NCI-H1436 treated with DMSO at 0.1 percent for 48 hours (cell line): Measurements from ENCODE around the gene HSD17B4.
"Not testable (repeated sequence)": the region's sequence is repeated elsewhere in the genome, so short reads cannot be mapped to it uniquely, and the experiment has no call there.

Experiments used
- DNase-seq: peaks from one replicate; lab custom pipeline; 2025; lab: John Stamatoyannopoulos, UW

Gene HSD17B4, protein sequence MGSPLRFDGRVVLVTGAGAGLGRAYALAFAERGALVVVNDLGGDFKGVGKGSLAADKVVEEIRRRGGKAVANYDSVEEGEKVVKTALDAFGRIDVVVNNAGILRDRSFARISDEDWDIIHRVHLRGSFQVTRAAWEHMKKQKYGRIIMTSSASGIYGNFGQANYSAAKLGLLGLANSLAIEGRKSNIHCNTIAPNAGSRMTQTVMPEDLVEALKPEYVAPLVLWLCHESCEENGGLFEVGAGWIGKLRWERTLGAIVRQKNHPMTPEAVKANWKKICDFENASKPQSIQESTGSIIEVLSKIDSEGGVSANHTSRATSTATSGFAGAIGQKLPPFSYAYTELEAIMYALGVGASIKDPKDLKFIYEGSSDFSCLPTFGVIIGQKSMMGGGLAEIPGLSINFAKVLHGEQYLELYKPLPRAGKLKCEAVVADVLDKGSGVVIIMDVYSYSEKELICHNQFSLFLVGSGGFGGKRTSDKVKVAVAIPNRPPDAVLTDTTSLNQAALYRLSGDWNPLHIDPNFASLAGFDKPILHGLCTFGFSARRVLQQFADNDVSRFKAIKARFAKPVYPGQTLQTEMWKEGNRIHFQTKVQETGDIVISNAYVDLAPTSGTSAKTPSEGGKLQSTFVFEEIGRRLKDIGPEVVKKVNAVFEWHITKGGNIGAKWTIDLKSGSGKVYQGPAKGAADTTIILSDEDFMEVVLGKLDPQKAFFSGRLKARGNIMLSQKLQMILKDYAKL

DNA sequence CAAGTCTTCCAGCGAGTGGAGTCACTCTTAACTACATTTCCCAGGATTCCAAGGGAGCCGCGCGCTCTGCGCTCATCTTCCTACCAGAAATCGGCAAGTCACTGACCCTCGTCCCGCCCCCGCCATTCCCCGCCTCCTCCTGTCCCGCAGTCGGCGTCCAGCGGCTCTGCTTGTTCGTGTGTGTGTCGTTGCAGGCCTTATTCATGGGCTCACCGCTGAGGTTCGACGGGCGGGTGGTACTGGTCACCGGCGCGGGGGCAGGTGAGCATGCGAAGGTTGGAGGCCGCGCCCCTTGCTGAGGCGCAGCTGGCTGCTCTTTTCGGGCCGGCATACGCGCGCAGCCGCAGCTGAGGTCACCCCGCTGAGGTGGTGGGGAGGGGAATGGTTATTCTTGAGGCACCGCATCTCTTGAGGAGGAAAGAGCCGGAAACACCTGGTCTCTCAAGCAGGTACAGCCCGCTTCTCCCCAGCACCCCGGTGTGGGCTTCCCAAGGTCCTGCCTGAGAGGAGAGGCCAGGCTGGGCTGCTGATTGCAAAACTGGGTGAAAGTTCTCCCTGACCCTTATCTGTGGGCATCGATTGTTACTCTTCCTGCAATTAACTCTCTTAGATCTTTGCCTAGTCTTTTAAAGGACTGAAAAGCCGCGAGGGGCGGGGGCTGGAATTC lies at the start of gene HSD17B4:
Gene HSD17B4, plus strand, starts transcription at position 125 of the 667 bp plus-strand sequence. Its CDS starts 79 bp downstream, at position 204.
- DNase-seq: peak; percentile 37

DNA sequence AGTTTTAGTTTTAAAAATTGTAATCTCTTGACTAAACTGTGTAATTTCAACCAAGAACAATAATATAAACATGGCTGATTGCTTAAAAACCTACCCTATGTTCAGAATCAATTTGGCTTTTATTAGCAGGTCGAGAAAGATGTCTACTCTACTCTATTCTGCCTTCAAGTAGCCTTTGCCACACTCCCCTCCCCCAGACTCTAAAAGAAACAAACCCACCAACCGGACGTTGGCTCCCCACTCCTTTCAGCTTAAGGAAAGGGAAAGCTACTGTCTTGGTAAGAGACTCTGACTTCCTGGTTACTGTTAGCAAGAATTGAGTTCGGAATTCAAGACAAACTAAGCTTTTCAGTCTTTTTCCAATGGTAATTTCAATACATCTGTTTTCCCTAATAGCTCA lies 49.7 kb upstream of the HSD17B4 start:
- no peak for DNase-seq

DNA sequence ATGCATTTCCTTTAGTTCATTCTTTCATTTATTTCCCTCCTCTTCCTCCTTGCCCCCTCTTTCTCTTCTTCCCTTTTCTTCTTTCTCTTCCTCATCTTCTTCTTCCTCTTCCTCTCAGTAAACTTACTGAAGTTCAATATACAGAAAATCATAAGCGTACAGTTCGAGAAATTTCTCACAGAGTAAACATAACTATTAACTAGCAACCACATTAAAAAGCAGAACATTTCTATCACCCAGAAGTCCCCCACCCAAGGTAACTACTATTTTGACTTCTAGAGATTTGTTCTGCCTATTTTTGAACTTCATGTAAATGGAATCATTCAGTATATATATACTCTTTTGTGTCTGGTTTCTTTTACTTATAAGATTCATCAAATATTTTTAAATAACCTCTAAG lies 48.3 kb upstream of the HSD17B4 start:
- no peak for DNase-seq

DNA sequence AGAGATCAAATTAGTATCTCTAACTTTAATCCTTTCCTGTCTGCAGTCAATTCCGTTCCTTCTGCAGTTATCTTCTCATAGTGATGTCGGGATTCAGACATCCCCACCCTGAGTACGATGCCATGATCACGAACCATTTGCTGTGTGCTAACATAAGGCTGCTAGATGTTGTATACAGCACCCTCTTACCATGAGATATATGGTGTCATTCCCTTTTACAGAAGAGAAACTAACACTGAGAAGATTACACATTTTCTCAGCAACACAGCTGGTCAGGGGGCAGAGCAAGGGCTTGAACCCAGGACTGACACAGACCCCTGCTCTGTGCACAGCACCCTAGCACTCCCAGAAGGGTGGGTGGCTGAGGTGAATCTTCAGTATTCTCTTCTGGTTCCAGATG lies 46.9 kb upstream of the HSD17B4 start:
- DNase-seq: no peak

DNA sequence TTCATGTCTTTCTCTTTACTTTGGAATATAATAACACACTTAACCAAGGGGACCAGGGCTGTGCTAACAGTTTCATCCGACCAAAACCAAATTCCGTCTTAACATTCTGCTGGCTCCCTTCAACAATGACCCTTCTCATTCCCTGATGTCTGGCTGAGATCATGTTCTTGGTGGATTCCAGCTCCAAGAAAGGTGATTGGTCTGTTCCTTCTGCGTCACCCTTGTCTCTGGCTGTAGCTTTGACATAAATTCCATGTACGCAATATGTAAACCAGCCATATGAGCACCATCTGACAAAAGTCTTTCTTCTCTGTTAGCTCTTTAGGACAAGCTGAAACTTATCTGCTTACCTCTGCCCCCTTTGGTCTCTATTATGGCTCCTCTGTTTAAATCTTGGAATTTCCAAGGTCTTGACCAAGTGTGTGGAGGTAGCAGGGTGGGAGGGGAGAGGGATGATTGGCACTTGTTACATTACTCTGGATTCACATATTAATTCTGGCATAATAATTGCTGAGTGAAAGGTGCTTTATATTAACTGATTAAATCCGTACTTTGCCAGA lies 45.7 kb upstream of the HSD17B4 start:
- no peak for DNase-seq

DNA sequence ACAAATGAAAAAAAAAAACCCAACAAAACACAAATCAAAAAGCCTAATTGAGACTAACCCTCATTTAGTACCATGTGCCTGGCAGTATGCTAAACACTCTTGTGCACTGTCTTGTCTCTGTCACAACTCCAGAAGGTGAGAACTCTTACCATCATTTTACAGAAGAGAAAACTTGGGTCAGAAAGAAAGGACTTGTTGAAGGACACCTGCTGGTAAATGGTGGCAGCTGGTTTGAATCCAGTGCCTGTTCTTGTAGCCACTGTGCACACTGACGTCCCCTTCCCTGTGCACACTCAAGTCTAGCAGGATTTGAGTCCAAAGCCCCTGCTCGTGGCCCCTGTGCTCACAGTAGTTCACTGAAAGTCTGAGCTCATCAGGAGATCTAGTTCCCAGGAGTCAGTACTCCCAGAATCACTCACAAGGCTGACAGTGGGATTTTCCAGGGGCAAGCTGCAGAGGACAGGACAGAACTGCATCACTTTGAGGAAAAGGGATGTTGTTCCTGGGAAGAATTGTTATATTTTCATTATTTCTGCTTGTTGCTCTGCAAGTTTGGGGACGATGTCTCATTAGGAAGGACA lies 43.0 kb upstream of the HSD17B4 start:
- no peak for DNase-seq

DNA sequence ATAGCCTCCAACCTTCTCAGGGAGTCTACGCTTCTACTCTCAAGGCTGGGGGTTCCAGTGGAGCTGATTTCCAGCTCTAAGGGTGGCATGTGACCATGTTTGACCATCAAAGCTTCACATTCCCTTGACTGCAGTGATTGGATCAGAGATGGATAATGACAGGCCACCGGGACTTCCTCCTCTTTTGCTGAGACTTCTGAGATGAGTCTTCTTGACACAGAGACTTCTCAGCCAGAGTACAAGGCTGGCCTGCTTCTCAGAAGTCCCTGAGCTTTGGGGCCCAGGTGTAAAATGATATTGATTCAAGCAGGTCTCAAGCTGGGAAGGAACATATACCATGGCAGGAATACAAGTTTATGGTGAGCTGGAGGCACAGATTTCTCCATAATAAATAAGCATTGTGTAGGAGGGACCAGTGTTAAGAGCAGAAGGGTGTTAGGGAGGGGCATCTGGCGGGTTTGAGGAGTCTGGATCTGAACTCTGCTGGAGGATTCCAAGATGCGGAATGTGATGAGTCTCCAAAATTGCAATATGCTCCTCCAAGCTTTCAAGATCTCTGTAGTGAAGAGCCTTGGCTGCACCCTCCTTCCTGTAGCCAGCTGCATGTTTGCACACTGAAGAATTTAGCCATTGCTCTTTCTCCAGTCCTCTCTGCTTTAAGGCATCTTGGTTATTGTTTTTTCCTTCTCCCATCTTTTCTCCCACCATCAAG lies 41.7 kb upstream of the HSD17B4 start:
- no peak for DNase-seq

DNA sequence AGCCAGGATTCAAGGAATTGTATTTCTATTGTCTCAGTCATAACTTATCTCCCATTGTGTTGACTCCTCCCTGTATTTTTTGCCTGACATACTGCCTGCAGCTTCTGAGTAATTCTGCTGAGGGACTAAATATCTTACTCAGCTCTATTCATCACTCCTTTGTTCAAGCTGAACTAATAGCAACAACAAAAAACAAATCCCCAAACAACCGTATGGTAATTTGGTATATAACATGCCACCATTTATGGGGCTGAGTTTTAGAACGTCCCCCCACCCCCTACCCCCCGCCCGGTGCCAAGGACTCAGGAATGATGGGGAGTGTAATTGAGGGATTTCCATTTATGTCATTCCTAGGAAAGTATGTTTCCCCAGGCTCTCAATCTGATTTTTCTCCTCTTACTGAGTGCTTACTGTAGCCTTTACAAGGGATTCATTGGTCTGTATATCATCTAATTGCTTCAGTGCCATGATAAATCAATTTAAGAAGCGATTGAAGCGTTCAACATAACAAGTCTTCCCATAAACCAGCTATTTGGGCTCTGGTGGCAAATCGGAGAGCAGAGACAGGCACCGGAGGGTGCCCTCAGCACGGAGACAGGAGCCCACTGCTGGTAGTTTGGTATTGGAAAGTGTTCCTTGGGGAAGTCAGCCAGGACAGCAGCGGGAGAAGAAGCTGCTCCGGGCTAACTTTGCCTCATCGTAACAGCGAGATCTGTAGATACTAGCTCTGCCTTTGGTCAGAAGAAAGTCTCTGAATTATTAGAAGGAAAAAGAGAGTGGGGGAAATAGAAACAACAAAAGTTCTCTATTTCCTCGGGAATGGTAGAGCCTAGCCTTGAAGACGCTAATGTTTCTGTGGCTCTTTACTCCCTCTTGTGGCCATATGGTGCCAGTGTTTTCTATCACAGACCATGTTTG lies 40.7 kb upstream of the HSD17B4 start:
- DNase-seq: no peak

DNA sequence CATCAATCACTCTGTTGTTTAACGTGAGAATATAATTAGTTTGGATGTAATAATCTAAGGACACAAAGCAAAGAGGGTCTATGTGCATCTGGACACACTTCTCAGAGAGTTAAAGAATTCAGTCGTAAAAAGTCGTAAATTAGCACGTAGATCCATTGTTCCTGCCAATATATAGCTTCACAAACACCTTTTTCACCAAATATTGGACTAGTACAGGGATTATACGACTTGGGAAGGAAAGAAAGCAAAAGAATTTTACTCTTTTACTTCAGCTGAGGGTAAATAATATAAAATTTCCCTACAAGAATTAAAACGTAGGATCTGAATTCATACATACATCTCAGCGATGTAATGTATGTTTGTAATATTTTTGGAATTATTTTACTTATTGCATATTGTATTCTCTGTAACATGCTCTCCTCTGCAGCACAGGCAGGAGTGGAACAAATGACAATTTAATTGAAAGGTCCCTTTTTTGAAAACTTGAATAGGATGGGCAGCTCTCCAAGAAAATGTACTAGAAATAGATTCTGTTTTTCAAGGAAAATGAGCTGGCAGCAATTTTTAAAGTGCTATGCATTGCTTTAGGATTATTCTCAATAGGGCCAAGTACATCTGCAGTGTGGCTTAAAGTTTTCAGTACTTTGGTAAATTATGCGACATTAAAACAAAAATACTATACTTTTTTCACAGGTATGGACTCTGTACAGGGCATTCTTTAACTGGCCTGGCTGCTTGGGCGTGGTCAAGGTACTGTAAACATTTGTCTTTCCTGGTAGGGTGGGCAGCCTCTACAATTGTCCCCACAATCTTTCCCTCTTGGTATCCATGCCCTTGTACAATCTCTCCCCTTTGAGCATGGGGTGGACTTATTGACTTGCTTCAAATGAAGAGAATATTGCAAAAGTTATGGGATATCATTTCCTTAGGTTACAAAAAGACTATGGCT lies 39.7 kb upstream of the HSD17B4 start:
- no peak for DNase-seq

DNA sequence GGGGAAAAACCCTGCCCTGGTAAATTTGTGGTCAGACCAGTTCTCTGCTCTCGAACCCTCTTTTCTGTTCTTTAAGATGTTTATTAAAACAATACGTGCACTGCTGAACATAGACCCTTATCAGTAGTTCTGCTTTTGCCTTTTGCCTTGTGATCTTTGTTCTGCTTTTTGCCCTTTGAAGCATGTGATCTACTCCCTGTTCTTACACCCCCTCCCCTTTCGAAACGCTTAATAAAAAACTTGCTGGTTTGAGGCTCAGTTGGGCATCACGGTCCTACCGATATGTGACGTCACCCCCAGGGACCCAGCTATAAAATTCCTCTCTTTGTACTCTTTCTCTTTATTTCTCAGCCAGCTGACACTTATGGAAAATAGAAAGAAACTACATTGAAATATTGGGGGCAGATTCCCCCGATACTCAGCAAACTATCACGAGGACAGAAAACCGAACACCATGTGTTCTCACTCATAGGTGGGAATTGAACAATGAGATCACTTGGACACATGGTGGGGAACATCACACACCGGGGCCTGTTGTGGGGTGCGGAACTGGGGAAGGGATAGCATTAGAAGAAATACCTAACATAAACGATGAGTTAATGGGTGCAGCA lies 38.1 kb upstream of the HSD17B4 start:
- not testable (repeated sequence) for DNase-seq

DNA sequence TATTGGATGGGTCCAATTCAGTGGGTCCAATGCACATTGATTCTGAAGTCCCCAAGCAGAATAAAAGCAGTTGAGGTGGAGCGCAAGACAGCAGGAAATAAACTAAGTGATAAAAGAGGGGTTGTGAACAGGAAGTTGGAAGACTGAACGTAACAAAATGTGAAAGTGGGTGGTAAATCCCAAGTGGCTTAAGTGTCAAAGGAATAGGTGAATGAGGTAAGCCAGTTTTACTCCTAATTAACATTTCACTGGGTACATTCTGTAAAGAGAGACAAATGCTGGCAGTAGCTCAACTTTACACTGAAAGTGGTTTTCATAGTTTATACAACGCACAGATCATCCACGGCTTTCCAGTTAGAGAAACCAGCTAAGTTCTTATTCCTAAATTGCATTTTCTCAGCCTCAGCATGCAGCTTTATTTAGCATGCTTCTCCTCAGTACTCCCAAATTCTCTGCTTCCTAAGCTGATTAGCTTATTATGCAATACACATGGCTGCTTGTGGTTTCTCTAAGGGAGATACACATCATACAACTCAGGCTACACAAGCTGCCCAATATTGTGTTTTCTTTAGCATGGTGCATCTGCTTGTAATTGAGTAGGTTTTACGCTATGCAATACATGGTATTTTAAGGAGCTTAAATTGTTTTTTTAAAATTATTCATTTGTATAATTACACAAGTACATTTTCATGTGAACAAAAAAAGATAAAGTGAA lies 34.2 kb upstream of the HSD17B4 start:
- DNase-seq: no peak

DNA sequence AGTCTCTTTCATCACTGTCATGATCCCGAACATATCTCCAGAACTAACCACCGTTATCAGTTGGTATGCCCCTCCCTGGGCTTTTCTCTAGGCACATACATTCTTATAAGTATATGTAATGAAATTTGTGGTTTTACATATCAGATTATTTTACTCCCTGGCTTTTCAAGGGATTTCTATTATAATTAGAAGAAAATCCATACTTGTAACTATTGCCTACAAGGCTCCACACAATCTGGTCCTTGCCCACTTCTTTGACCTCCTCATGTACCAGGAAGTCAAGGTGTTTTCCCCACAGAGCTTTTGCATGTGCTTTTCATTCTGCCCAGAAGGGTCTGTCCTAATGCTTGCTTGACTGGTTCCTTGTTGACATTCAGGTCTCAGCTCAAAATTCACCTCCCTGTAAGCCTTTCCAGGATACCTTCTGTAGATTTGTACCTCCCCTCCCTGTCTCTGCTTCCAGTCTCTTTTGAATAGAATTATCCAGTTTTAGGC lies 33.6 kb upstream of the HSD17B4 start:
- no peak for DNase-seq

DNA sequence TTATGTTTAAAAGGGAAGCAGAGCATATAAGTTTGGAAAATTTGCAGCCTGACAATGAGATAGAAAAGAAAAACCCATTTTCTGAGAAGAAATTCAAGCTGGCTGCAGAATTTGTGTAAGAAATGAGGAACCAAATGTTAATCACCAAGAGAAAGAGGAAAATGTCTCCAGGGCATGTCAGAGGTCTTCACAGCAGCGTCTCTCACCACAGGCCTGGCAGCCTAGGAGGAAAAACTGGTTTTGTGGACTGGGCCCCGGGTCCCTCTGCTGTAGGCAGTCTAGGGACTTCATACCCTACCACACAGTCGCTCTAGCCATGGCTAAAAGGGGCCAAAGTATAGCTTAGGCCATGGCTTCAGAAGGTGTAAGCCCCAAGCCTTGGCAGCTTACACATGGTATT lies 32.1 kb upstream of the HSD17B4 start:
- no peak for DNase-seq

DNA sequence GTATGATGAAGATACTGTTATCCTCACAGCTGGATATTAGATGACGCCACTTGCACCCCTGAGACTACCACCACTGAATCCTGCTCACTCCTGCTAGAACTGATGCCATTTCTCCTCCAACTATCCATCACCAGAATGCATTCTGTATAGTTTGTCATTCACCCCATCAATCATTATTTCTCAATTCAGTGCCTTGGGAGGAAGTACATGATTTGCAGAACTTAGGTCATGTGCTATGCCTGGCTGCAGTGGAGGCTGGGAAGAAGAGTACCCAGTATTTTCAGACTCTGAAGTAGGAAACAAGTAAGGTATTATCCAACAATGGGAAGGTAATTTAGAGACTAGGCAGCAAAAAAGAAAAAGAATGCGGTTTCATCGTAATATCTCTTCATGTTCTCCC lies 26.2 kb upstream of the HSD17B4 start:
- DNase-seq: no peak

DNA sequence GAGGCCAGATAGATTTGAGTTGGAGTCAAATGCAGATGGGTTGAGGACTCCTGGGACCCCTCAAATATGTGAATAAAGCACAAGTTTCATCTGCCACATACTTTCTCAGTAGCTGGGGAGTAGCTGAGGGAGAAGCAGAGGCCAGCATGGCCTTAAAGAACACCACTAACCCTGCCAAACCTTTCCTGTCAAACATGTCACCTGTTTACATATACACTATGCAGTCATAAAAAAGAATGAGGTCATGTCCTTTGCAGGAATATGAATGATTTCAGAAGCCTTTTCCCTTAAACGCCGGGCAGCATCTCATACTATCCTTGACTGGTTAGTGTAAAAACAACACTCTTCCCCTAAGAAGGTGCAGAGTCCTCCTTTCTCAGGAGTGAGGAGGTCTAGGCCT lies 25.2 kb upstream of the HSD17B4 start:
- no peak for DNase-seq

DNA sequence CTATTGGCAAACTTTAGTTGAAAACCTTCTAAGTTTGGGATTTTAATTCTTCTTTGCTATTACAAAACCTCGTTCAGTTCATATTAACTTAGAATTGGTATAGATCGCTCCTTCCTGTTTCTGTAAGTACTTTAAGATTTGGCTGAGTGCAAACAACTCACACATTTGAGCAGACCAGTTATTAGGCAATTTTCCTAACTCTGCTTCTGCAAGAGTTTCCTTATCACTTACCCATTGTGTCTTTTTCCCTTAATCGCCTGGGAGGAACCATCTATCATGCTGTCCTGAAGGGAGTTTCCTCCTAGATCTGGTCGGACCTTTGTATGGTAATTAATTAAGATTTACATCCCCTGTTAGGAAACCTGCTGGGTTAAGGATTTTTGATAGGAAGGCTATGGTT lies 24.7 kb upstream of the HSD17B4 start:
- not testable (repeated sequence) for DNase-seq

DNA sequence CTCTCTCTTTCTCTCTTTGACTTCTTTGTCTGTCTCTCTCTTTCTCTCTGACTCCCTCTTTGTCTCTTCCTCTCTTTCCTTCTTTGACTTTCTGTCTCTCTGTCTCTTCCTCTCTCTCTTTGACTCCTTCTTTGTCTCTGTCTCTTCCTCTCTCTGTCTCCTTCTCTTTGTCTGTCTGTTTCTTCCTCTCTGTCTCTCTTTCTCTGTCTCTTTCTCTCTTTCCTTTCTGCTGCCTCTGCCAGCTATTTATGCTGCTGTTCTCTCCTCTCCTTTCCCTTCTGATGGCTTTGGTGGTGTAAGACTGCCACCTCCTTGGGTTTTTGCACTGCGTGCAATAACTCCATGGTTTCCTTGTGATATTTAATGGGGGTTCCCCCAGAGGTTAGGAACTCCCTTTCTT lies 24.1 kb upstream of the HSD17B4 start:
- not testable (repeated sequence) for DNase-seq

DNA sequence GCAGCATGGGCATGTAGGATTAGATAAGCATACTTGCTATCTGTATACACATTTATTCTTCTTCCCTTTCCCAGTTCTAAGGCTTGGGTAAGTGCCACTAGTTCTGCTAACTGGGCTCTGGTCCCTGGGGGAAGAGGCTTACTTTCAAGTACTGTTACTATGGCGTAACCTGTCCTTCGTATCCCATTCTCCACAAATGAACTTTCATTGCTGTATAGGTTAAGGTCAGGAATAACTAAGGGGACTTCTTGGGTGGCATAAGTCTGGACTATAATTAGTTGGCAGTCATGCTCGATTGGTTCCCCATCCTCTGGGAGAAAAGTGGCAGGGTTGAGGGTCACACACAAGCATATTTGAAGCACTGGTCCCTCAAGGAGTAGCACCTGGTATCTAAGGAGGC lies 23.7 kb upstream of the HSD17B4 start:
- DNase-seq: not testable (repeated sequence)
